DND-41 (cell line): ENCODE measurements around the gene RTN4IP1.

ENCODE experiments used
- EZH2 ChIP-seq: IDR thresholded peaks from 3 replicates; pipeline ENCODE4 v1.6.1; 2012; ENCODE audit warnings: borderline replicate concordance, low read depth, mild to moderate bottlenecking, moderate library complexity, low read length, inconsistent platforms; ENCODE audit not compliant: severe bottlenecking
- TF ChIP-seq, protein P1 (sequence below): IDR thresholded peaks from 2 replicates; pipeline ENCODE4 v1.5.1; 2012; ENCODE audit warnings: borderline replicate concordance, low read length, moderate library complexity, mild to moderate bottlenecking; ENCODE audit not compliant: poor library complexity, severe bottlenecking; ENCODE audit errors: extremely low read depth

DNA sequence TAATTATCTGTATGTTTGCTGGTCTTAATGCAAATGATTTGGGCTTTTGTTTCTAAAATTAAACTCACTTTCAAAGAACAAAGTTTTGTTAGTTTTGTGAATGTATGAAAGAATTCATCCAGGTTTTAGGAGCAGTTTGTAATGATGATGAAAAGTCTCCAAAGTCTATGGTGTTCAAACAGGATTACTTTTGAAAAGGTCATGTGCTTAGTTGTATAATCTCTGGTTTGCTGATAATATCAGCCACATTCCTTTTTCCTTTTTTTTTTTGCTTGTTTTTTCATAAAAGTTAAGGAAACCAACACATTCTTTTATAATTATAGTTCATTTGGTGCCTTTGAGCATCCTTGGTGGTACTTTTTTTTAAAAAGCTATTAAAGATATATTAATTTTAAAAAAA, 88.9 kb downstream of the RTN4IP1 start:
- TF ChIP-seq, protein P1, sequence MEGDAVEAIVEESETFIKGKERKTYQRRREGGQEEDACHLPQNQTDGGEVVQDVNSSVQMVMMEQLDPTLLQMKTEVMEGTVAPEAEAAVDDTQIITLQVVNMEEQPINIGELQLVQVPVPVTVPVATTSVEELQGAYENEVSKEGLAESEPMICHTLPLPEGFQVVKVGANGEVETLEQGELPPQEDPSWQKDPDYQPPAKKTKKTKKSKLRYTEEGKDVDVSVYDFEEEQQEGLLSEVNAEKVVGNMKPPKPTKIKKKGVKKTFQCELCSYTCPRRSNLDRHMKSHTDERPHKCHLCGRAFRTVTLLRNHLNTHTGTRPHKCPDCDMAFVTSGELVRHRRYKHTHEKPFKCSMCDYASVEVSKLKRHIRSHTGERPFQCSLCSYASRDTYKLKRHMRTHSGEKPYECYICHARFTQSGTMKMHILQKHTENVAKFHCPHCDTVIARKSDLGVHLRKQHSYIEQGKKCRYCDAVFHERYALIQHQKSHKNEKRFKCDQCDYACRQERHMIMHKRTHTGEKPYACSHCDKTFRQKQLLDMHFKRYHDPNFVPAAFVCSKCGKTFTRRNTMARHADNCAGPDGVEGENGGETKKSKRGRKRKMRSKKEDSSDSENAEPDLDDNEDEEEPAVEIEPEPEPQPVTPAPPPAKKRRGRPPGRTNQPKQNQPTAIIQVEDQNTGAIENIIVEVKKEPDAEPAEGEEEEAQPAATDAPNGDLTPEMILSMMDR, result no peak
- no peak for TF ChIP-seq EZH2
